Pancreas (tissue), 10 donors: ENCODE results near the gene MYOM1. TPM values are rescaled to one million over a fixed set of nuclear protein-coding genes. Genes with fewer than 3 reads are reported as not detected.

Experiments
- ATAC-seq, 4 donors: fragments of 200-7000 bp; cut with Tn5 transposase; one replicate each; pipeline versions ENCODE4 v1.8.0 to v1.9.1; 2020; ENCODE audit warnings: mild to moderate bottlenecking in 4 of 4, moderate library complexity in 4 of 4
- DNase-seq, 6 donors: peaks; one replicate each; pipeline ENCODE4 v3.0.0-alpha.2; 2020
- FAIRE-seq: peaks from 2 replicates; lab custom pipeline; 2012; peaks lifted over from hg19 to GRCh38; lab: Jason Lieb, UNC
- H3K27ac ChIP-seq, 4 donors: fragments of 200-600 bp; sonication (generic); 1 replicate in 3 of 4; 2 replicates in 1 of 4; pipeline versions ENCODE4 v1.5.0 to v1.8.0; 2020
- H3K27me3 ChIP-seq, 4 donors: fragments of 200-600 bp; one replicate each; pipeline ENCODE4 v1.8.0; 2021
- H3K36me3 ChIP-seq, 3 donors: fragments of 200-600 bp; sonication (generic) in 1 of 3; one replicate each; pipeline versions ENCODE4 v1.5.0 to v1.8.0; 2020 to 2021
- H3K4me1 ChIP-seq, 3 donors: fragments of 200-600 bp; one replicate each; pipeline ENCODE4 v1.8.0; 2021
- H3K4me3 ChIP-seq, 4 donors: fragments of 200-600 bp; sonication (generic) in 2 of 4; one replicate each; pipeline versions ENCODE4 v1.5.0 to v1.8.0; 2020 to 2021
- H3K9me3 ChIP-seq, 4 donors: fragments of 200-600 bp; one replicate each; pipeline ENCODE4 v1.8.0; 2021
- WGBS, 2 donors: extraction: QIAGEN DNeasy Blood & Tissue Kit; methylation state at CpG; one replicate each; pipeline ENCODE4 v1.1.7; 2013; 5-methylcytosine and 5-hydroxymethylcytosine counted together
- intact Hi-C, 3 donors: fragments of 100-400 bp; cut with DNase I; formaldehyde crosslinking; loops; one replicate each; pipeline versions ENCODE4 v1.11.1 to v1.14.2; 2022
- polyA plus RNA-seq, 2 donors: library from polyadenylated mRNA; stranded (reverse); fragments of 200-250 nt; gene quantifications; one replicate each; pipeline ENCODE4 v1.2.3, GENCODE V29; 2013
- total RNA-seq, 6 donors: library from RNA; stranded (reverse); fragmentation: NEBNext Ultra II Directional in 4 of 6; extraction: Animal tissue kit (Norgen Biotek cat#: 25700) in 4 of 6; gene quantifications; one replicate each; pipeline versions ENCODE4 v1.2.1 to v1.2.4, GENCODE V29; 2021 to 2023
- TF ChIP-seq, protein P1 (sequence below), 4 donors: fragments of 200-600 bp; sonication (generic) in 3 of 4; IDR thresholded peaks; one replicate each; pipeline versions ENCODE4 v1.5.0 to v1.8.0; 2021; ENCODE audit warnings: antibody characterized with exemption in 4 of 4
- donor health status: healthy with polysubstance abuse.
- donor health status: DM: no; HTN: no; CAD: no; lungs with moderate emphysema.
- donor health status: DM: no; HTN: no; CAD: no.
- donor health status: control.
- donor health status: control.
- donor health status: Bipolar disorder and iron deficiency.
- donor health status: DM: yes; HTN: yes; CAD: no.
- donor health status: DM: no; HTN: no; CAD: no.
- donor health status: DM: no; HTN: no; CAD: no.
- donor health status: DM: yes; HTN: yes; CAD: no.

Gene MYOM1
- total and polyA plus RNA-seq, 8 donors, result 4.7 to 18.2 (median 14.2) TPM

DNA sequence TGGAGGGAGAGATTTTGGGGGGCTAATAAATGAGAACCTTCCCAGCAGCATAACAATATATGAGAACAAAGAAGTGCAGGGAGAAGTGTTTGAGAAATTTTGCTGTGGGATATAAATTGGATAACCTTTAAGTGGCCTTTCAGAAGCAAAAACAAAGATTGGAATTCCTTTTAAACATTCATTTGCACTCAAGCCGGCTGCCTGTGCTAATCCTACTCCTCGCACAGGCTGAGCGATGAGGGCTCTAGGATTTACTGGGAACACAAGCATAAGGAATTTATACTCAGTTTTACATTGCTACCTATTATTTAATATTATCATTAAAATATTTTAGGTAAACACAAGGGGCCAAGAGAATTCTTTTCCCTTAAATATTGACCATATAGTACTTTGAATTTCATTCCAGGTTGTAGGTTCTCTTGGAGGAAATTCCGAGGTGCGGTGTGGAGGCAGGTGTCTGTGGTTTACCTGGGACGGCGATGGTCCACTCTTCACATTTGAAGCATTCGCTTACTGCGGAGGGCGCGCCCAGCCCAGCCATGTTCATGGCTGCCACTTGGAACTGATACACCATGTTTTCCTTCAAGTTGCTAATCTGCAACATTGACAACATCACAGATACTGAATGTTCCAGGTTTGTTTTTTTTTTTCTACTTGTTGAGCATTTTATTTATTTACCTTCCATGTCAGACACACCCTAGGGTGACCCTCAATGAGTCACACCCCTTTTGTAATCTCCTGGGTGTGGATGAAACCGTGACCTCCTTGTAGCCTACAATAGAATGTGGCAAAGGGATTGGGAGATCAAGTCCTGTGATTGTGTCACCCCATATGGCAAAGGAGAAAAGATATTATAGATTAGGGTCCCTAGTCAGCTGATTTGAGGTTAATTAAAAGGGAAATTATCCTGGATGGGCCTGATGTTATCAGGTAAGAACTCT, 100.1 kb downstream of the MYOM1 start:
- DNase-seq (peak in 1 of 6 donors; percentile 30), FAIRE-seq (no peak), ATAC-seq (peak in 2 of 4 donors; percentile 14 to 24)
- Histone ChIP-seq H3K9me3 (no peaks in the 10 kb centered on the region), H3K27ac (peak overlapping the region; percentile 16 to 95 (median 80)), H3K36me3 (no peaks in the 10 kb centered on the region), H3K27me3 (no peaks in the 10 kb centered on the region), H3K4me3 (no peak overlapping the region), H3K4me1 (peaks cover 27 to 40% (median 38%) of the 10 kb centered on the region in 3 donors)
- intact Hi-C loops, result no loop called here
- WGBS, 2 donors, result 85 to 91% methylated on average over 12 of the region's 12 CpGs
- TF ChIP-seq, protein P1, sequence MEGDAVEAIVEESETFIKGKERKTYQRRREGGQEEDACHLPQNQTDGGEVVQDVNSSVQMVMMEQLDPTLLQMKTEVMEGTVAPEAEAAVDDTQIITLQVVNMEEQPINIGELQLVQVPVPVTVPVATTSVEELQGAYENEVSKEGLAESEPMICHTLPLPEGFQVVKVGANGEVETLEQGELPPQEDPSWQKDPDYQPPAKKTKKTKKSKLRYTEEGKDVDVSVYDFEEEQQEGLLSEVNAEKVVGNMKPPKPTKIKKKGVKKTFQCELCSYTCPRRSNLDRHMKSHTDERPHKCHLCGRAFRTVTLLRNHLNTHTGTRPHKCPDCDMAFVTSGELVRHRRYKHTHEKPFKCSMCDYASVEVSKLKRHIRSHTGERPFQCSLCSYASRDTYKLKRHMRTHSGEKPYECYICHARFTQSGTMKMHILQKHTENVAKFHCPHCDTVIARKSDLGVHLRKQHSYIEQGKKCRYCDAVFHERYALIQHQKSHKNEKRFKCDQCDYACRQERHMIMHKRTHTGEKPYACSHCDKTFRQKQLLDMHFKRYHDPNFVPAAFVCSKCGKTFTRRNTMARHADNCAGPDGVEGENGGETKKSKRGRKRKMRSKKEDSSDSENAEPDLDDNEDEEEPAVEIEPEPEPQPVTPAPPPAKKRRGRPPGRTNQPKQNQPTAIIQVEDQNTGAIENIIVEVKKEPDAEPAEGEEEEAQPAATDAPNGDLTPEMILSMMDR (IDR thresholded peaks at IDR 0.05), result no peak

DNA sequence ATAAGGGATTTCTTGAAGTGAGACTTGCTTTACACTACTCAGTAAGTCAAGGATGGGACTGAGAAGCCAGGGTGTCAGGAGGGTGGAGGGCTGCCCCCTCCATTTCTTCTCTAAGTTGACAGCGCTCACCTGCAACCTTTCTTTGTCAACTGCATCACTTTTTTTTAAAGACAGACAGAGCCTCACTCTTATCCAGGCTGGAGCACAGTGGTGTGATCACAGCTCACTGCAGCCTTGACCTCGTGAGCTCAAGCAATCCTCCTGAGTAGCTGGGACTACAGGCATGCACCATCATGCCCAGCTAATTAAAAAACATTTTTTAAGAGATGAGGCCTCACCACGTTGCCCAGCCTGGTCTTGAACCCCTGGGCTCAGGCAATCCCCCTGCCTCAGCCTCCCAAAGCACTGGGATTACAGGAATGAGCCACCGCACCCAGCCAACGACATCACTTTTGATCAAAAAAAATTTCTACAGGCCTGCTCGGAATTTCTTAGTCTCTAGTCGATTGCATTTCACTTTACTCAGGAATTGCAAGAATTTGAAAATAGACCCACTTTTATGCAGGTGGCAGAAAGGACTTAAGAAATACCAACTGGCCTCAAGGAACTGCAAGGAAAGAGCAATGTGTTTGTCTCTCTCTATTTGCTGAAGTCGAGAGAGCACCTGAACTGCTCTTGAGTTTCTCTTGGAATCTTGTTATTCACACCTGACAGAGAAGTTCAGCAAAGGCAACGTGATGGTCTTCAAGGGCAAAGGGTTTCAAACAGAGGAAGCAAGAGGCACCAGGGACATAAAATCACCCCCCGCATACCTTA, 101.4 kb downstream of the MYOM1 start:
- H3K9me3 ChIP-seq, result no peaks in the 10 kb centered on the region
- 63 to 69% methylated on average over 10 of the region's 10 CpGs for WGBS, 2 donors
- no peak overlapping the region for H3K4me3 ChIP-seq
- TF ChIP-seq, protein P1 (IDR thresholded peaks at IDR 0.05), result no peak
- H3K4me1 ChIP-seq, result peaks cover 27 to 40% (median 38%) of the 10 kb centered on the region in 3 donors
- H3K27me3 ChIP-seq, result no peaks in the 10 kb centered on the region
- intact Hi-C loops, result no loop called here
- peak in 1 of 6 donors; percentile 15 for DNase-seq
- peak overlapping the region; percentile 68 to 95 (median 84) for H3K27ac ChIP-seq
- peak; percentile 21 to 48 (median 38) for ATAC-seq
- H3K36me3 ChIP-seq, result no peaks in the 10 kb centered on the region
- no peak for FAIRE-seq

DNA sequence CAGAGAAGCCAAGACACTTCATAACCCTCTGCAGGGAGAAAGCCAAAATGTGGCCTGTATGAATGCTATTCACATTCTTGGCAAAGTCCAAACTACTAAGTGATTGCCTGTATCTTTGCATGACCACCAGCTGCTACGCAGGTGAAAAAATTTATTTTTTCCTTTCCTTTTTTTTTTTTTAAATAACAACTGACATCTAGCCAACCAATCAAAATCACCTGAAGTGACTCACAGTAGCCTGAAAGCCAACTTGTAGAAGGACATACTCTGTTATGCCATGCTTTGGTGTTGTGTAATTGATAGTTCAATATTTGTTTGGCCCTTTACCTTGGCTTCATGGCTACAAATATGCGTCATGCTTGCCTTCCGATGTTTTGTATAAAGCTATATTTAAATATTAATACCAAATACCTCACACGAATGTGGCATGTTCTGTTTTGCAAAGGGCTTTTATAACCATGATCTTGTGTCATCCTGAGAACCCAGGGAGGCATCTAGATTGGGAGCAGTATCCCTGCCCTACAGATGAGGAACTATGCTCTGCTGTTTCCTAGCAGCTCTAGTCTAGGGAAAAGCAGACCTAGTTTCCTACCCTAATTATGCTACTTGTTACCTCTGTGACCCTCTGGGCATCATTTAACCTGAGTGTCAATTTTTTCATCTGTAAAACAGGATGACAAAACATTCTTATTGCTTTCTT, 102.1 kb downstream of the MYOM1 start:
- no peaks in the 10 kb centered on the region for H3K9me3 ChIP-seq
- WGBS, 2 donors, result 12 to 13% methylated on average over 4 of the region's 4 CpGs
- FAIRE-seq, result no peak
- no peaks in the 10 kb centered on the region for H3K27me3 ChIP-seq
- TF ChIP-seq, protein P1 (IDR thresholded peaks at IDR 0.05), result no peak
- ATAC-seq, result peak; percentile 92 to 96 (median 96)
- H3K36me3 ChIP-seq, result no peaks in the 10 kb centered on the region
- DNase-seq, result peak in 3 of 6 donors; percentile 44 to 61 (median 54)
- no peak overlapping the region for H3K4me3 ChIP-seq
- intact Hi-C loops, result no loop called here
- H3K27ac ChIP-seq, result peak overlapping the region; percentile 68 to 95 (median 84)
- H3K4me1 ChIP-seq, result peaks cover 27 to 40% (median 38%) of the 10 kb centered on the region in 3 donors

DNA sequence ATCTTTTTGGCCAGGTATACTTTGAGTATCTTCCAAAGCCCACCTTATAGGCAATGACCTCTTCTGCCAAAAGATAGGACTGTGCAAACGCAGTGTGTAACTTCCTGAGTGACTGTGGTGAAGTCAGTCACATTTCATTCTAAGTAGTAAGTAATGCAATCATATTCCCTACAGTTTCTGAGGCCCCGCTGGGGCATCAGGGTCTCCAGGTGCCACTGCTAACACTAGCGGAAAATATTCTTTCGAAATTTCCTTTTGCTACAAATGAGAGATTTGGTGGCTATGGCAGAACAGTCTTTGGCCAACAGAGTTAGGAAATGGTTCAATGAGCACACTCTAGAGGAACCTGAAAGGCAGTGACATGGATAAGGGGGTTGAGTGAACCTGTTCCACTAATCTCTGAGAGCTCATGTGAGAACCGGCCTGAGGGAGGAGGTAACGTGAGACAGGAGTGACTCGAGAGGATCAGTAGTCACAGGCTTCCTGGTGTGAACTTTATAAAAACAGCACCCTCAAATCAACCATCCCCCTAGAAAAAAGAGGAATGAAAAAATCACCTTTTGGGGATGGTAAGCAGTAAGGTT, 104.2 kb downstream of the MYOM1 start:
- TF ChIP-seq, protein P1 (IDR thresholded peaks at IDR 0.05), result no peak
- 87 to 92% methylated on average over 7 of the region's 7 CpGs for WGBS, 2 donors
- Histone ChIP-seq H3K4me1 (peaks cover 27 to 39% (median 38%) of the 10 kb centered on the region in 3 donors), H3K4me3 (no peak overlapping the region), H3K36me3 (no peaks in the 10 kb centered on the region), H3K27me3 (no peaks in the 10 kb centered on the region), H3K9me3 (no peaks in the 10 kb centered on the region), H3K27ac (no peak overlapping the region)
- ATAC-seq, result no peak
- DNase-seq, result no peak
- FAIRE-seq, result no peak
- intact Hi-C loops, result no loop called here
